GM12865 (cell line): ENCODE data around the gene CIC.

ENCODE experiments used
- DNase-seq: peaks from one replicate; pipeline ENCODE4 v3.0.0; 2010; ENCODE audit warnings: low read depth
- H3K4me3 ChIP-seq: 2 replicates; pipeline ENCODE4 v1.5.1; 2011; ENCODE audit warnings: mild to moderate bottlenecking, low read depth, low read length, control low read depth
- CTCF ChIP-seq: IDR thresholded peaks from 2 replicates; pipeline ENCODE4 v1.5.1; 2011; ENCODE audit warnings: low read length, control low read depth, low read depth, inconsistent platforms; ENCODE audit not compliant: insufficient read depth; ENCODE audit errors: missing control alignments

Gene CIC

DNA sequence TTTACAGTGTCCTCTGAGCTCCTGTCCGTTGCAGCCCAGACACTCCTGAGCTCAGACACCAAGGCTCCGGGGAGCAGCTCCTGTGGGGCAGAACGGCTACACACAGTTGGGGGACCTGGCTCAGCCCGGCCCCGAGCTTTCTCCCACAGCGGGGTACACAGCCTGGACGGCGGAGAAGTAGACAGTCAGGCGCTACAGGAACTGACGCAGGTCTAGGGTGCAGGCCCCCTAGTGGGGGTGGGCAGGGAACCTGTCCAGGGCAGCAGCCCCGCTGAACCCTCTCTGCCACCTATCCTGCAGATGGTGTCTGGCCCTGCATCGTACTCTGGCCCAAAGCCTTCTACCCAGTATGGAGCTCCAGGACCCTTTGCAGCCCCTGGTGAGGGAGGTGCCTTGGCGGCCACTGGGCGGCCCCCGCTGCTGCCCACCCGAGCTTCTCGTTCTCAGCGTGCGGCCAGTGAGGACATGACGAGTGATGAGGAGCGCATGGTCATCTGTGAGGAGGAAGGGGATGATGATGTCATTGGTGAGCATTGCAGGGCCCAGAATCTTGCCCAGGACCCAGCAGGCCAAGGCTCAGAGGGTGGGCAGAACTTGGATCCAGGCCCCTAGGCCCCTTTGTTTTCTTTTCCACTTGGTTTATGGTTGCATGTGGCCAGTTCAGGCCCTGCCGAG lies 20.0 kb downstream of the CIC start:
- no peak for TF ChIP-seq CTCF
- no peak overlapping the region for H3K4me3 ChIP-seq
- DNase-seq, result no peak

DNA sequence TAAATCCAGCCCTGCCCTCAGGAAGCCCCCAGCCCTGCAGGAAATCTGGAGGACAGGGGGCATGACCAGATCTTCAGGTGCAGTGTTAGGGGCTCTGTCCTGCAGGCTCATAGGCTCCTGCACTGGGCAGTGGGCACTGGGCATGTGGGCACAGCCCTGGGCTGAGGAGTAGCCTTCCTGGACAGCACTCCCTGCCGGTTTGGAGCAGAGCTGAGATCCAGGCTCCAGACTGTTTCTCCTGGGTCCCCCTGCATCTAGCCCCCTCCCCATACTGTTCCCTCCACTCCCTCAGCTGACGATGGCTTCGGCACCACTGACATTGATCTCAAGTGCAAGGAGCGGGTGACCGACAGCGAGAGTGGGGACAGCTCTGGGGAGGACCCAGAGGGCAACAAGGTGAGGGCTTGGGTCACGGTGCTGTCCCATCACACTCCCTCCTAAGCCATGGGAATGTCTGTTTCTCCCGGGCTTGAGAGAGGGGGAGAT lies 20.5 kb downstream of the CIC start:
- no peak for DNase-seq
- no peak overlapping the region for H3K4me3 ChIP-seq
- no peak for TF ChIP-seq CTCF

DNA sequence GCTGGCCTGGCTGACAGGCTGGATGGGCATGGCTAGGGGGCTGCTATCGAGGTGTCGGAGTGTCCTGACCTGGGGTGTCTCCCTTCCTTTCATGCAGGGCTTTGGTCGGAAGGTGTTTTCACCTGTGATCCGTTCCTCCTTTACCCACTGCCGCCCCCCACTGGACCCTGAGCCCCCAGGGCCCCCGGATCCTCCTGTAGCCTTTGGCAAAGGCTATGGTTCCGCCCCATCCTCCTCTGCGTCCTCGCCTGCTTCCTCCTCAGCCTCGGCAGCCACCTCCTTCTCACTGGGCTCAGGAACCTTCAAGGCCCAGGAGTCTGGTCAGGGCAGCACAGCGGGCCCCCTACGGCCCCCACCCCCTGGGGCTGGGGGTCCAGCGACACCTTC lies 21.1 kb downstream of the CIC start:
- no peak for TF ChIP-seq CTCF
- H3K4me3 ChIP-seq, result no peak overlapping the region
- no peak for DNase-seq

GRCh38 chr19:42290523-42291434 lies 21.7 kb downstream of the CIC start:
- peak; percentile 58 for TF ChIP-seq CTCF
- H3K4me3 ChIP-seq, result no peak overlapping the region
- peak; percentile 70 for DNase-seq

DNA sequence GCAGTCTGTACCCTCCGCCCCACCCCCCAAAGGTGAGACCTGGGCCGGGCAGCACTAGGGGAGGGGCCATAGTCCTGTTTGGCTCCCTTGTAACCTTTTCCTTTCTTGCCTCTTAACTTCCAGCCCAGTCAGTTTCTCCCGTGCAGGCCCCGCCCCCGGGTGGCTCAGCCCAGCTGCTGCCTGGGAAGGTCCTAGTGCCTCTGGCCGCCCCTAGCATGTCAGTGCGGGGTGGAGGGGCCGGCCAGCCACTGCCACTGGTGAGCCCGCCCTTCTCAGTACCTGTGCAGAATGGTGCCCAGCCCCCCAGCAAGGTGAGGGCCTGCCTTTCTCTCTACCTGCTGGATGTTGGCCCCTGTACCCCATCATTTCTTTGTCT lies 22.4 kb downstream of the CIC start:
- TF ChIP-seq CTCF, result no peak
- no peak overlapping the region for H3K4me3 ChIP-seq
- no peak for DNase-seq

DNA sequence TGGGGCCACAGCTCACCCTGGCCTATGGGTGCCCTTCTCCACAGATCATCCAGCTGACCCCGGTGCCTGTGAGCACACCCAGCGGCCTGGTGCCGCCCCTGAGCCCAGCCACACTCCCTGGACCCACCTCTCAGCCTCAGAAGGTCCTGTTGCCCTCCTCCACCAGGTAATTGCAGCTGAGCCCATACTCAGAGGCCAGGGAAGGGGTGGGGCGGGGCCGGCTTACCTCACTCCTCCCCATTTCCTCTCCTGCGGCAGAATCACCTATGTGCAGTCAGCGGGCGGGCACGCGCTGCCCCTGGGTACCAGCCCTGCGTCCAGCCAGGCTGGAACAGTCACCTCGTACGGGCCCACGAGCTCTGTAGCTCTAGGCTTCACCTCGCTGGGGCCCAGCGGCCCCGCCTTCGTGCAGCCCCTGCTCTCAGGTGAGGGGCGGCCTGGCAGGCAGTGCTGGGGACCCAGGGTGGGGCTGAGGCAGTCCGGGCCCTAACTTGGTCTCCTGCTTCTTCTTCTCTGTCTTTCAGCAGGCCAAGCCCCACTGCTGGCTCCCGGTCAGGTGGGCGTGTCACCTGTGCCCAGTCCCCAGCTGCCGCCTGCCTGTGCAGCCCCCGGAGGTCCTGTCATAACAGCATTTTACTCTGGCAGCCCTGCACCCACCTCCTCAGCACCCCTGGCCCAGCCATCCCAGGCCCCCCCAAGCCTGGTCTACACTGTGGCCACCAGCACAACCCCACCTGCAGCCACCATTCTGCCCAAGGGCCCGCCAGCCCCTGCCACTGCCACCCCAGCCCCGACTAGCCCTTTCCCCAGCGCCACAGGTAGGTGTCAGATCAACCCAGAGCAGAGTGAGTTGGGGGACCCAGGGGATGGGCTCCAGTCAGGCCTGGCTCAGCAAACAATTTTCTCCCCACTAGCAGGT lies 23.2 kb downstream of the CIC start:
- TF ChIP-seq CTCF, result no peak
- DNase-seq, result no peak
- H3K4me3 ChIP-seq, result no peak overlapping the region
